HUDEP-2 (cell line): Measurements from ENCODE around the gene ATP9A.
A peak's percentile ranks its signal among the peaks of the same experiment; 100 is the strongest.

ENCODE experiments used
- DNase-seq, 76 experiments: peaks; one replicate each; lab custom pipeline; 2025; ENCODE audit not compliant: unreplicated experiment in 76 of 76; lab: John Stamatoyannopoulos, UW

Gene ATP9A

GRCh38 chr20:51610761-51611624 is 157.2 kb downstream of the ATP9A start:
- no peak for DNase-seq

- no peak for DNase-seq
Observed at GRCh38 chr20:51610111-51610510, 158.1 kb downstream of the ATP9A start.

GRCh38 chr20:51609251-51609650 is 158.9 kb downstream of the ATP9A start:
- DNase-seq, result no peak

GRCh38 chr20:51608061-51608460 is 160.1 kb downstream of the ATP9A start:
- DNase-seq, result no peak

GRCh38 chr20:51607170-51607569 is 161.0 kb downstream of the ATP9A start:
- DNase-seq, result no peak

GRCh38 chr20:51604851-51605250 is 163.3 kb downstream of the ATP9A start:
- DNase-seq, result no peak

GRCh38 chr20:51602131-51602530 is 166.1 kb downstream of the ATP9A start:
- DNase-seq, result no peak

GRCh38 chr20:51600950-51601349 is 167.2 kb downstream of the ATP9A start:
- no peak for DNase-seq

- no peak for DNase-seq
Observed at GRCh38 chr20:51600016-51600420, 168.2 kb downstream of the ATP9A start.

GRCh38 chr20:51598556-51598955 is 169.6 kb downstream of the ATP9A start:
- DNase-seq, result no peak

GRCh38 chr20:51597389-51598231 is 170.6 kb downstream of the ATP9A start:
- DNase-seq, result no peak

GRCh38 chr20:51596668-51597388 is 171.4 kb downstream of the ATP9A start:
- no peak for DNase-seq

- DNase-seq, result peak in 5 of 76 experiments; percentile 6 to 24 (median 17)
Observed at GRCh38 chr20:51595744-51596143, 172.4 kb downstream of the ATP9A start.

GRCh38 chr20:51595058-51595532 is 173.1 kb downstream of the ATP9A start:
- peak in 75 of 76 experiments; percentile 8 to 90 (median 77) for DNase-seq

- no peak for DNase-seq
Observed at GRCh38 chr20:51594236-51595057, 173.7 kb downstream of the ATP9A start.

GRCh38 chr20:51593584-51593983 is 174.6 kb downstream of the ATP9A start:
- no peak for DNase-seq

- DNase-seq, result no peak
Observed at GRCh38 chr20:51592564-51592963, 175.6 kb downstream of the ATP9A start.

- no peak for DNase-seq
Observed at GRCh38 chr20:51591871-51592270, 176.3 kb downstream of the ATP9A start.

- no peak for DNase-seq
Observed at GRCh38 chr20:51588762-51589161, 179.4 kb downstream of the ATP9A start.

GRCh38 chr20:51587145-51587544 is 181.0 kb downstream of the ATP9A start:
- DNase-seq, result no peak
